CMK (cell line): ENCODE measurements around the gene KLHL6.
"Not testable (repeated sequence)": the region's sequence is repeated elsewhere in the genome, so short reads cannot be mapped to it uniquely, and the experiment has no call there.

ENCODE experiments used
- DNase-seq: peaks from one replicate; pipeline ENCODE4 v3.0.0-alpha.2; 2010; ENCODE audit warnings: low read depth

KLHL6 gene, protein sequence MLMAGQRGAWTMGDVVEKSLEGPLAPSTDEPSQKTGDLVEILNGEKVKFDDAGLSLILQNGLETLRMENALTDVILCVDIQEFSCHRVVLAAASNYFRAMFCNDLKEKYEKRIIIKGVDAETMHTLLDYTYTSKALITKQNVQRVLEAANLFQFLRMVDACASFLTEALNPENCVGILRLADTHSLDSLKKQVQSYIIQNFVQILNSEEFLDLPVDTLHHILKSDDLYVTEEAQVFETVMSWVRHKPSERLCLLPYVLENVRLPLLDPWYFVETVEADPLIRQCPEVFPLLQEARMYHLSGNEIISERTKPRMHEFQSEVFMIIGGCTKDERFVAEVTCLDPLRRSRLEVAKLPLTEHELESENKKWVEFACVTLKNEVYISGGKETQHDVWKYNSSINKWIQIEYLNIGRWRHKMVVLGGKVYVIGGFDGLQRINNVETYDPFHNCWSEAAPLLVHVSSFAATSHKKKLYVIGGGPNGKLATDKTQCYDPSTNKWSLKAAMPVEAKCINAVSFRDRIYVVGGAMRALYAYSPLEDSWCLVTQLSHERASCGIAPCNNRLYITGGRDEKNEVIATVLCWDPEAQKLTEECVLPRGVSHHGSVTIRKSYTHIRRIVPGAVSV

DNA sequence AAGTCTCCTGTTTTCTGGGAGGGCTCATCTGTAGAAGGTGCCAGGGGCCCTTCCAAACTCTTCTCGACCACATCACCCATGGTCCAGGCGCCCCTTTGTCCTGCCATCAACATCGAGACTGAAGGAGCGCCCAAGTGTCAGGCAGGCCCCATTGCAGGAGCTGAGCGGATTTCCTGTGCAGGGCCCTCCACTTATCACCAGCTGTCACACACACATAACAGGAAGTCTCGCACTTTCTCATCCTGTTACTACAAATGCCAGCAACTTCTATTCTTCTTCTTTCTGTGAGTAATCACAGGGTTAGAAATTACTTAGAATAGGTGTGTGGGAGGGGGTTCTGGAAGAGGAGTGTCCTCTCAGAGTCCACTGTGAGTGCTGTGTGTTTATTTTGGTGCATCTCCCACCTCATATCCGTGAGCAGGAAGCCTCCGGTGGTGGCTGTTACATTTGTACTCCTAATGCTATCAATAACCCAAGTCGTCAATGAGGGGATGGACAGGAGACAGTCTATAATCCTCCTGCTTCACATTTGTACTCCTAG is at the start of gene KLHL6:
KLHL6 (minus strand) TSS at position 166 of the 541 bp plus-strand sequence; CDS start at position 113, 53 bp downstream.
- peak; percentile 64 for DNase-seq

DNA sequence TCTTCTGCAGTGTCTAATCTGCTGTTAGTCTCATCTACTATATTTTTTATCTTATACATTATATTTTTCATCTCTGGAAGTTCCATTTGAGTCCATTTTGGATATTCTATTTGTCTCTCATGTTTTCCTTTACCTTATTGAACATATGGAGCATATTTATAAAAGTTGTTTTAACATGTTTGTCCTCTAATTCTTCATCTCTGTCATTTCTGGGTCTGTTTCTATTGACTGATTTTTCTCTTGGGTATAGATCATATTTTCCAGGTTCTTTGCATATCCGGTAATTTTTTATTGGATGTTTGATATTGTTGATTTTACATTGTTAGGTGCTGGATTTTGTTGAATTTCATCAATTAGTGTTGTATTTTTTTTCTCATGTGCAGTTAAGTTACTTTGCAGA is 42.5 kb upstream of the KLHL6 start:
- no peak for DNase-seq

DNA sequence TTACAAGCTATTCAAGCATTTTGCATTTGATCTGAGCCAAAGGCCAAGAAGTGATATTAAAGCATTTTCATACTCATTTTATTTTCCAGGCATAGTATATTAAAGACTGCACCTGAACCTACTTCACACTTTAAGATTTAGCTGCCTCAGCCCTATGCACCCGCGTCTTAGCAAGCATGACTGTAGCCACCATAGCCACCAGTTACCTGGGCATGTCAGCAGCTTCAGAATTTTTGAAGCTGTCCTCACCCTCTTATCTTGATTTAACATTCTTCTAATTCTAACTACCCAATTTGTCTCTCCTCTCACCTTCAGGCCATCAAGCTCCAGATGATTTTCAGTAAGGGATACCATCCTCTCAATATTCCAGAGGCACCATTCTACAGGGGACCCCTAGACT is 39.1 kb upstream of the KLHL6 start:
- no peak for DNase-seq

DNA sequence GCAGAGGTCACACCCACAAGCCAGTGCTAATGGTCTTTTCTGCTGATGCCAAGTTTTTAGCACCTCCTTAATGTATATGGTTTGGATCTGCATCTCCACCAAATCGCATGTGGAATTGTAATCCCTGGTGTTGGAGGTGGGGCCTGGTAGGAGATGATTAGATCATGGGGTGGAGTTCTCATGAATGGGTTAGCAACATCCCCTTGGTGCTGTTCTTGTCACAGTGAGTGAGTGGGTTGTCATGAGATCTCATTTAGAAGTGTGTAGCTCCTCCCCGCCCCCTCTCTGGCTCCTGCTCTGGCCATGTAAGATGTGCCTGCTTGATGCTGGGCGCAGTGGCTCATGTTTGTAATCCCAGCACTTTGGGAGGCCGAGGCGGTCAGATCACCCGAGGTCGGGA is 37.3 kb upstream of the KLHL6 start:
- no peak for DNase-seq

DNA sequence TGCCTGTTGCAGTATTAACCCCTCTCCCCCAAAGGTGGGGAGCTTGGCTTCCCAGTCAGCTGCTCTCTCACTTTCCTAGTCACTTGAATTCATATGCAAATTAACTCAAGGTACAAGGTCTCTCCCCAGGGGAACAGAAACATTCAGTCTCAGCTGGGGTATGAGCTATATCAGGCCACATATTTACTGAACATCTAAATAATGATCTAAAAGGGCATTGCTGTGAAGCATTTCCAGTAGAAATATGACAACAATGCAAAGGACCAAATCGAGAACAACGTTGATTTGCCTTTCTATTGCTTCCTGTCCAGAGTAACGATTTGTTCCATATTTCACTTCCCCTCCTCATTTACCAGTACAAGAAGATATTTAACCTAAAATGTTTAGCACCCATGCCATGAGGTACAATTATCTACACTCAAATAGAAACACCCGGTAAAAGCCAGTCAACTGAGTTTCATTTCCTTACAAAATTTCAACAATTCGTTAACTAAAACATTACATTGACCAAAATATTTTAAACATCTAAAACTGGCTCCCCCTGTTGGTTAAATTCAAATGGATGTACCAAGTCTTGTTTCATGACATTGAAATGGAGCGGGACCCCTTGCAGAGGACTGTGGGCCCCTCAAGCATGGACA is 36.5 kb upstream of the KLHL6 start:
- DNase-seq, result no peak

DNA sequence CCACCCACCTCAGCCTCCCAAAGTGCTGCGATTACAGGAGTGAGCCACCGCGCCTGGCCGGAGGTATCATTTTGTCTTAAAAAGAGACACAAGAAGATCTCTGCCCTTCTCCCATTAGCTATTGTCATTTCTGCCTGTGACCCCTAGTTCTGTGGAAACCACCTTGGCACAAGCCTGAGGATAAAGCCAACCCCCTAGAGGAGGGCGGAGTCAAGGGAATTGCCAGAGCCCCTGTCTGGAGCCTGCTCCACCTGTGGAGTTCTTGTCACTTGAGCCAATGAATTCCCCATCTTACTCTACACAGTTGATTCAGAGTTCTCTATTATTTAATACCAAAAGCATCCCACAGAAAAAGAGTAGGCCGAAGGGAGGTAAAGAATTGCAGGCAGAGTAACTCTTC is 34.9 kb upstream of the KLHL6 start:
- no peak for DNase-seq

DNA sequence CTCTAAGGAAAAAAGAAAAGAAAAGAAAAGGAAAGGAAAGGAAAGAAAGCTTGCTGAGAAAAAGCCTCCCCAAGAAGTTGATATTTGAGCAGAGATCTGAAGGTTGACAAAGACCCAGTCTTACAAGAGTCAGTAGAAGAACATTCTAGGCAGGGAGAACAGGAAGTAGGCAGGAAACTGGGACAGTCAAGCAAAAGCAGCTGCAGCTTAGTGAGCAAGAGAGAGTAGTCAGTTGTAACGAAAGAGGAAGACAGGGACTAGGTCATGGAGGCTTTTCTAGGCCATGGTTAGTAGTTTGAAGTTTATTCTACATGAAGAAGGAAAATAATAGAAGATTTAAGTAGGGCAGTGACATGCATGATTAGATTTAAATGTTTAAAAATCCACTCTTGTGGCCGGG is 31.8 kb upstream of the KLHL6 start:
- DNase-seq, result no peak

DNA sequence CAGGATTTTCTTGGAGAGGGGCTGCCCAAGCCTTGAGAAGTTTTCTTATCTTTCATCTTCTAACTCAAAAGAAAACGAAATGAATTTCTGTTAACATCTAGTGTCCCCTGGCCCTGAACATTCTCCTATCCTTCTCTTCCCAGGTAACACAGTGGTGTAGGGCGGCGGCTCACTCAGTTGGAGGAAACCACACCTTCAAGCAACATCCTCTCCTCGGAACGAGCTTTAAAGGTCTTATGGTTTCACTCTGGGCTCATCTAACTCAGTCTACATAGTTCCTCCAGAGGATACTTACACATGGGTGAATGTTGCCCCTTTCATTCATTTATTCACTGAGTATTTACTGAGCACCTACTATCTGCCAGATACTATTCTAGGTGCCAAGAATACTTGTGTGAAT is 31.0 kb upstream of the KLHL6 start:
- no peak for DNase-seq

DNA sequence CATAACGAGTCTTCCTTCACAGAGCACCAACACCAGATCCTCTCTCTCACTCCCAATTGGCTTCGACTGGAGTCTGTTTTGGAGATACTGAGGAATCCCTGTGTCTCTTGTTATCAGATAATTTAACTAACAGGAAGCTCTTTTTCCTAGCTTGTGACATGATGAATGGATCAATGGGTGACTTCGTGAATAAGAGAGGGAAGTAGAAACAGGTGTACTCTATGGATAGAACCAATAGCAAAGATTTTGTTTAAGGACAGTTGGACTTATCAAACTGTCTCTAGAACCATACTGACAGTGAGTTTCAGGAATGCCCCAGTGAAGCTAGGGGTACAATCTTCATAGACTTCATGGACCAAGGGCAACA is 29.4 kb upstream of the KLHL6 start:
- peak; percentile 69 for DNase-seq

DNA sequence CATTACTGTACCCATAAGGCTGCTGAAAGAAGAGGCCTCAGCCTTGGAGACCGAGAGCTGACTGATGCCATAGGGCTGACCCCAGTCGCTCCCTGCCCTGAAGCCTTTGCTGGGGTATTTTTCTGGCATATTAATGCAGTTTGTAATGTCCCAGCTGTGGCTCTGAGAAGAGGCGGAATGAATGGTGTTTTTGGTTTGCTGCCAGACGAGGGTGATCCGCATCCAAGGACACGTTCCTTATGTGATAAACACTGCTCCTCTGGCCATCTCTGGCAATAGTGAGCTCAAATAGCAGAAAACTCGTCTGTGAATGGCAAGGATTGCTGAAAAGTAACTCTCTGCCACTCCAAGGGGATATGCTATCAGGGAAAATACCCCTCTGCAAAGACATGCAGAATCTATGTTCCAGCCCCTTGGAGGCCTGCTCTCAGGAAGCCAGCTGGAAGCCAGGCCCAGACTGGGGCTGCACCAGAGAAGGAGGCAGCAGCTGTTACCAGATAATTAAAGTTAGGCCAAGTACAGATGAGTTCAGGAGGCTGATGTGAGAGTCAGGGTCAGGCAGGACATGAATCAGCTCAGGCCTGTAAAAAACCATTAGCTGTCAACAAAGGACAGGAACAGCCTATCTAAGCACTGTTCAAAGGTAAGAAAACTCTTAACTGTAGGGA is 28.9 kb upstream of the KLHL6 start:
- no peak for DNase-seq

DNA sequence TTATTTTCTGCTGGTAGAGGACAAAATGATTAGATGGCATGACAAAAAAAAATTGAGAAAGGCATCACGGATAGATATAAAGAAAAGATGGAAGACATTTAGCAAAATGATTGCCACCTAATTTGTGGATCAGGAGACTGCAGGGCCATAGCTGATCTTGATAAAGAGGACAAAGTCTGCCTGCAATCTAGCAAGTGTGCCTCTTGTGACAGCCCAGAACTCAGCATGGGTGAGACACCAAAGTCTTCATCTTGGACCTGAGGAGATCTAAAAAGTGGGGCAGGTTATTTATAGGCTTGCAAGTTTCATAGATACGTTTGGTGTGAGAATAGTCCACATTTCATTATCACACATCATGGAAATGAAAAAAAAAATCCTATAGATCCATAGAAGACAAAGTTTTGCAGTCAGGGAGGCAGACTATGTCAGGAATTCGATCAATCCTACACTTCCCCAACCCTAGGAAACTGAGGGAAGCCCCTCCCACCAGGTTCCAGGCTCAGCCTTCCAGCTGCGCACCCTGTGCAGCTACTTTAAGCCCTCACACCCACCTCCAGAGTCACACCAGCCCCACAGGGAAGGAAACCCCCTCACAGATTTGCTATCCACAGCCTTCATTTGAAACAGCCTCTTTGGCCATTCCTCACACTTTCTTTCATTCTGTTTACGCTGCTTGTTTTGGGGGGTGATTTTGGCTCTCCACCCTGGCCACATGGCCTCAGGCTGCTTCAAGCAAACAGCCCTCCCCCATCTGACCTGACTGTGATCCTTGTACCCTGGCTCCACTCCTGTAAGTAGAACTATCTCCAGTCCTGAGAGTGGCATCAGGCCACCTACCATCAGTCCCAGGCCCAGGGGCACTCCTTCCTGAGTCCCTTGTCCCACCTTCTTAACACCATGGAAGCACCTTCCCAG is 28.1 kb upstream of the KLHL6 start:
- DNase-seq, result no peak

DNA sequence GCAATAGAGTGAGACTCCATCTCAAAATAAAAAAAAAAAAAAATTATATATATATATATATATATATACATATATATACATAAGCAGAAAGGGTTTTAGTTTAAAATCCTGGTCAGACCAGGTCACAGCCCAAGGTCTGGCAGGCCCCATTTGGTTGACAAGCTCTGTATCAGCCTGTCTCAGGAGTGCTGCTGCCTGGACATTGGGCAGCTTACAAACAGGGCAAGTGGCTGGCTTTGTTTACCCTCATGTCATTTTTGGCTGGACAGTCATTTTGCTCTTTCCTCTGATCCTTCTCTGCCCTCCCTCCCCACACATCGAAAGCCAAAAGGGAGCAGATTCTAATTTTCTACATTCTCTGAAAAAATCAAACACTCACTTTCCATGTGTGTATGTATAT is 26.7 kb upstream of the KLHL6 start:
- no peak for DNase-seq

DNA sequence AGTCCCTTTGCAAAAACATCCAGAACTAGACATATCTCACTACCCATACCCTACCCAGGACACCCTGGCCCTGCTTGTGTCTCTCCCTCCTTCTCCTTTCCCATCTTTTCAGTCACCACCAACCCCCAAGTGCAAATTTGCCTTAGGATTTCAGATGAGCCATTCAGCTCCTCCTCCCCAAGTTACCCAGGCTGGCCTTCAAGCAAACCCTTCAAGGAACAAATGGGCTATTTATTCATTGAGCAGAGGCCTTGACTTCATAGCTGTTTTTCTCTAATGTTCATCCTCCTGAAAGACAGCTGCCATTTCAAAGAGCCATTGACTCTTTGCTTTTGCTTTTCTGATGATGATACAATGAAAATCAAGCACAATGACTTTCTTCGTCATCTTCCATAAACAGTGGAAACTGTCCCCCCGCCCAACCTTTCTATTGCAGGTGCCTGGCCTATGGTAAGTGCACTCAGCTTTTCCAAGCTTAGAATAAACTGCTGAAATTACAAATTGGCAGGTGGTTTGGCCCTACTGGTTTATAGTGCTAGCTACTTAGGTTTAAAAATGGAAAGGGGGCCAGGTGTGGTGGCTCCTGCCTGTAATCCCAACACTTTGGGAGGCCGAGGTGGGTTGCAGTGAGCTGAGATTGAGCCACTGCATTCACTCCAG is 26.1 kb upstream of the KLHL6 start:
- DNase-seq, result no peak

DNA sequence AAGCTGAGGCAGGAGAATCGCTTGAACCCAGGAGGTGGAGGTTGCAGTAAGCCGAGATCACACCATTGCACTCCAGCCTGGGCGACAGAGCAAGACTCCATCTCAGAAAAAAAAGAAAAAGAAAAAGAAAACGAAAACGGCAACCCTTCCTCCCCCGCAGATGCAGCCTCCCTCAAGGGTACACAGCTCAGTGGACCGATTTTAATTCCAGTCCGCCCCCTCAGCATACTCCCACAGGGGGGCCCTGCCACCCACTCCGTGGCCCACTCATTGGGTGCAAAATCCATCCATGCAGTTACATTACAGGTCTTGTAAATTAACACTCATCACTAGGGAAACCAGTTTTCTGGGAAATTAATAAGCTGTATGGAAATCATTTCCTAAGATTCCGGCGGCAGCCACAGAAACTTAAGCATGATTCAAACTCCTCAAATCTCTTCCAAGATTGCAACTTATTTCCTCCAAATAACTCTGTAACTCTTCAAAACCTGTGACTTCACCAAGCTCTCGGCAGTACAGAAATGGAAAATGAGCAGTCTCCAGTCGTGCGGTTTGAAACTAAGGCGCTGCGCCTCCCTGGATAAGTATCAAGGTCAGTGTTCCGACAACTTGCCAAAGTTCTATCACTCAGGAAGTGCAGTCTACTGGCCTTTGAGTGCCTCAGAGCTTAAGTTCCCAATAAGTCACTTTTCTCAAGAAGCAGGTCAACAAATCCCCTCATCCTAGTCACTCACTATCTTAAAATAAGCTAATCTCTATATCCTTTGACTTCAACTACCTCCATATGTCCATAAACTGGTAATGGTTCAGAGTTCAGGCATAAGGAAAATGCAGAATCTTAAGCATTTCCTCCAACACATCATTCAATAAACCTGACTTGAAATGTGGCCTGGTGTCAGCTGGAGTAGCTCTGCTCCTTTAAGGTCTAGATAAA is 24.7 kb upstream of the KLHL6 start:
- no peak for DNase-seq

DNA sequence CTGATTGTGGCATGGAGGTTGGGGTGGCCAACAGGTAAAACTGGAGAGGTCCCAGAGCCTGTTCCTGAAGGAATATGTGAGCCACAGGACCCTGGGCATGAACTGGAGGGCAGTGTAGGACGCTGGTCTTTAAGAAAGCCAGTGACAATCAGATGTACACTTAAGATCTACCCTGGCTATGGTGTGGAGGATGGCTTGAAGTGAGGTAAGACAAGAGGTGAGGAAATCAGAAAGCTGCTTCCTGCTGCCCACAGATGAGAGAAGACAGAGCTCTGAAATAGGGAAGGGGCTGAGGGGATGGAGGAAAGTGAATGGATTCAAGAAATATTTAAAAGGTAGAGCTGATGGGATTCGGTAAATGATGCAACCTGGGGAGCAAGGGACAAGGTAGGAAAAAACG is 22.7 kb upstream of the KLHL6 start:
- no peak for DNase-seq

DNA sequence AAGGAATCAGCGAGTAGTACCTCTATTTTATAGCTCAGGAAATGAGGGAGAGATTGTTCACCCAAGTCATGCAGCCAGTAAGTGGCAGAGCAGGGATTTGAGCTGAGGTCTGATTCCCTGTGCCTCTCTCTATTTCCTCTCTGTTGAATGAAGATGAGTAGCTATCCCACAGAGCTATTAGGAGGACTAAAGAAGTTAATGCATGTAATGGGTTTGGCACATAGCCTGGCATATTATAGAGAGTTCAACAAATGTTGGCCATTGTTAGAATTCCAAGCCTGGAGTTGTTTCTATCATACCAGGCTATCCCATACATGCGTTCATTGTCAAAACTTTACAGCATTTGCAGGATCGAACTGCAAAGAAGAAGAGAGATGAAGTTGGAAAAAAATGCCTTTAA is 21.8 kb upstream of the KLHL6 start:
- DNase-seq, result no peak

DNA sequence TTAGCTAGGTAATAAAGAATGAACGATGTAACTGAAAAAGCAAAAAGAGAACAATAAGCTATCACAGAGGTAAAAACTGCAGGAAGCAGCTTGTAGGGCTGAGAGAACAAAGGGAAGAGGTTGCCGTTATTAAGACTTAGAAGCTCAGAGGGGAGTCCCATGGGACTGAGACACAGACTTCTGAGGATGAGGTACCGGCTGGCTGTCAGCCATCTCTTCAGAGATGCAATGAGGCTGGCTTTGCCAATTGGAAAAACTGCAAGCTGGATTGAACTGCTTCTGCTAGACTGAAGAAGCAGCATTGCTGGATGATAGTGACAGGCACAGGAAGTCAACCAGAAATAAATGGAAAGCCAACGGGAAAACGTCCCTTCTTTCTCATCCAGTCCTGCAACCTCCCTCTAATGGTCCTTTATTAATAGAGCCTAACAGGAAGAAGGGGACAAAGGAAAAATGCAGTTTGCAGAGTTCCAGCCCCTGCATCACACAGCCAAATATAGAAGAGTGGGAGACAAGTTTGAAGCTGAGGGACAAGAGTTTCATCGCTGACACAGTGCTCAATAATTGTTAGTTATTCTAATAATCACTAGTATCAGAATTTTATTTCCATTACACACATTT is 21.1 kb upstream of the KLHL6 start:
- no peak for DNase-seq

DNA sequence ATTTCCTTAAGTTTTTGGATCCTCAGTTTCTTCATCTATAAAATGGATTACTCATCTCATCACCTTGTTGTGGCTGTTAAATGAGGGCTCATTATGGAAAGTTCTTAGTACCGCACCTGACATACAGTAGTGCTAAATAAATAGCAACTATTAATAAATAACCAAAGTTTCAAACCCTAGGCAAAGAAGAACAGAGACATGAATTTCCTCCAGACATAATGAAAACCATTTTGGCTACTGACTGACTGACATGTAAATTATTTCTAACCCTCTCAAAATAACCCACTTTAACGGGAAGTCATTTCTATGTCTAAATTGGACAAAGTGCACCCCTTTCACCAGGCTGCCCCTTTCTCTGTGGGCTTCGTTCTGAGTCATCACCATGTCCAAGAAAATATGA is 17.4 kb upstream of the KLHL6 start:
- DNase-seq, result no peak

DNA sequence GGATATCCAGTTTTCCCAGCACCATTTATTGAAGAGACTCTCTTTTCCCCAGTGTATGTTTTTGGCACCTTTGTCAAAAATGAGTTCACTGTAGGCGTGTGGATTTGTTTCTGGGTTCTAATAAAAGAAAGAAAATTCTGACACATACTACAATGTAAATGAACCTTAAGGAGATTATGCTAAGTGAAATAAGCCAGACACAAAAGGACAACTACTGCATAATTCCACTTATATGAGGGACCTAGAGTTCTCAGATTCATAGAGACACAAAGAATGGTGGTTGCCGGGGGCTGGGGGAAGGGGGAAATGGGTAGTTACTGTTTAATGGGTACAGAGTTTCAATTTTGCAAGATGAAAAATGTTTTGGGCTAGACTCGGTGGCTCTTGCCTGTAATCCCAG is 14.7 kb upstream of the KLHL6 start:
- not testable (repeated sequence) for DNase-seq
